SU-DHL-6 (cell line): Measurements from ENCODE around the gene GPR87.

Experiments used
- CTCF ChIP-seq: fragments of 200-600 bp; sonication (generic); IDR thresholded peaks from one replicate; pipeline ENCODE4 v1.5.1; 2017; ENCODE audit warnings: antibody characterized with exemption, mild to moderate bottlenecking, low read length, moderate library complexity; ENCODE audit not compliant: insufficient read depth, poor library complexity, severe bottlenecking
- EZH2phosphoT487 ChIP-seq: fragments of 200-600 bp; sonication (generic), shearing (Covaris generic); conservative IDR thresholded peaks from 2 replicates; pipeline ENCODE4 v1.6.1; 2018; ENCODE audit warnings: mild to moderate bottlenecking, antibody characterized with exemption, low read length, moderate library complexity, mixed read lengths

GRCh38 chr3:151265166-151265565, 51.5 kb downstream of the GPR87 start:
- TF ChIP-seq CTCF: no peak
- no peak for TF ChIP-seq EZH2phosphoT487
